Adrenal gland (tissue), 12 donors: Measurements from ENCODE around the gene CACNA1C. TPM values are rescaled to one million over a fixed set of nuclear protein-coding genes. Genes with fewer than 3 reads are reported as not detected.

ENCODE experiments used
- DNase-seq, 7 donors: peaks; one replicate each; pipeline ENCODE4 v3.0.0-alpha.2; 2019 to 2020
- H3K27ac ChIP-seq, 5 donors: fragments of 200-600 bp; sonication (generic) in 4 of 5; 1 replicate in 3 of 5; 2 replicates in 2 of 5; pipeline versions ENCODE4 v1.5.1 to v1.8.0; 2016 to 2020; ENCODE audit warnings: mild to moderate bottlenecking in 1 of 5
- H3K27me3 ChIP-seq: fragments of 200-600 bp; 2 replicates; pipeline ENCODE4 v1.8.0; 2021
- H3K36me3 ChIP-seq, 2 donors: fragments of 200-600 bp; replicated peaks in 1 of 2; 1 replicate in 1 of 2; 2 replicates in 1 of 2; pipeline versions ENCODE4 v1.5.1 to v1.8.0; 2018 to 2022
- H3K4me1 ChIP-seq, 2 donors: fragments of 200-600 bp; replicated peaks in 1 of 2; 1 replicate in 1 of 2; 2 replicates in 1 of 2; pipeline versions ENCODE4 v1.5.1 to v1.8.0; 2018 to 2021
- H3K4me3 ChIP-seq, 4 donors: fragments of 200-600 bp; sonication (generic) in 3 of 4; one replicate each; pipeline ENCODE4 v1.5.1; 2016 to 2018
- H3K9me3 ChIP-seq, 3 donors: fragments of 200-600 bp; sonication (generic) in 1 of 3; replicated peaks in 1 of 3; 1 replicate in 2 of 3; 2 replicates in 1 of 3; pipeline versions ENCODE4 v1.5.1 to v1.8.0; 2016 to 2021
- POLR2A ChIP-seq, 2 donors: fragments of 450-650 bp; IDR thresholded peaks; one replicate each; pipeline ENCODE4 v1.6.1; 2017; ENCODE audit warnings: antibody characterized with exemption in 2 of 2, mild to moderate bottlenecking in 2 of 2, moderate library complexity in 1 of 2
- WGBS, 4 donors: extraction: QIAGEN DNeasy Blood & Tissue Kit in 2 of 4; methylation state at CpG; one replicate each; pipeline versions ENCODE4 v1.1.5 to v1.1.7; 2013 to 2017; 5-methylcytosine and 5-hydroxymethylcytosine counted together
- intact Hi-C, 2 donors: fragments of 100-400 bp; cut with DNase I; formaldehyde crosslinking; loops; one replicate each; pipeline versions ENCODE4 v1.14.1 to v1.15.0; 2022 to 2023
- polyA plus RNA-seq, 3 donors: library from polyadenylated mRNA; stranded (reverse); fragments of 200-250 nt in 2 of 3; fragments of 350-450 nt in 1 of 3; fragmentation: Illumina TruSeq in 1 of 3; extraction: RNeasy Lipid Tissue Mini Kit (QIAGEN cat#74804) in 1 of 3; gene quantifications; one replicate each; pipeline ENCODE4 v1.2.3, GENCODE V29; 2013 to 2014
- total RNA-seq, 9 donors: library from RNA; depleted of rRNA in 4 of 9; stranded (reverse); fragments of >200 nt in 4 of 9; fragments of 120-200 nt in 1 of 9; fragmentation: NEBNext Ultra II Directional in 1 of 9; extraction: Animal tissue kit (Norgen Biotek cat#: 25700) in 1 of 9; gene quantifications; one replicate each; pipeline versions ENCODE4 v1.1.0 to v1.2.4, GENCODE V29; 2013 to 2023
- TF ChIP-seq, protein P1 (sequence below), 6 experiments: fragments of 450-650 bp in 4 of 6; fragments of 200-600 bp in 2 of 6; sonication (generic) in 1 of 6; IDR thresholded peaks; 1 replicate in 5 of 6; 2 replicates in 1 of 6; pipeline versions ENCODE4 v1.5.1 to v1.8.0; 2016 to 2021; ENCODE audit warnings: antibody characterized with exemption in 6 of 6, mild to moderate bottlenecking in 2 of 6, moderate library complexity in 1 of 6
- donor health status: healthy with polysubstance abuse.
- donor health status: Bipolar disorder and iron deficiency.
- donor health status: DM: yes; HTN: yes; CAD: no.
- donor health status: DM: no; HTN: no; CAD: no.
- donor health status: DM: no; HTN: no; CAD: no.
- donor health status: DM: yes; HTN: yes; CAD: no.

Gene CACNA1C
- total and polyA plus RNA-seq, 12 donors = 1.4 to 5.8 (median 3.5) TPM

DNA sequence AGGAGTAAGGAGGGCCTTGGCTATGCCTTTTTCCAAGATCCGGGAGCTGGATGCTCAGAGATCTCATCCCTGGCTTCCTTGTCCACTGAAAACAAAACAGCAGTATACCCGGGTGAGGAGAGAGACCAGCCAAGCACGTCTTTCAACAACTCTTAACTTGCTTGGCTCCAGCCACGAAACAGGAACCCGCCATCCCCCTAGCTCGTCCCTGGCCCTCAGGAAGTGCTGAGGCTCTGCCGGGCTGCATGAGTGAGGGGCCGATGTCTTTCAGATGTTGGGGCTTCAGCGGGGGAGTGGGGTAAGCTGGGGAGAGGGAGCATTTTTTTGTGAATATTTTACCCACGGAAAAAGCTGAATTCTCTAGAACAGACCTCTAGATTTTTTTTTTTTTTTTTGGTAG lies 231.1 kb downstream of the CACNA1C start:
- no peak for TF ChIP-seq POLR2A (IDR thresholded peaks at IDR 0.05)
- TF ChIP-seq, protein P1, sequence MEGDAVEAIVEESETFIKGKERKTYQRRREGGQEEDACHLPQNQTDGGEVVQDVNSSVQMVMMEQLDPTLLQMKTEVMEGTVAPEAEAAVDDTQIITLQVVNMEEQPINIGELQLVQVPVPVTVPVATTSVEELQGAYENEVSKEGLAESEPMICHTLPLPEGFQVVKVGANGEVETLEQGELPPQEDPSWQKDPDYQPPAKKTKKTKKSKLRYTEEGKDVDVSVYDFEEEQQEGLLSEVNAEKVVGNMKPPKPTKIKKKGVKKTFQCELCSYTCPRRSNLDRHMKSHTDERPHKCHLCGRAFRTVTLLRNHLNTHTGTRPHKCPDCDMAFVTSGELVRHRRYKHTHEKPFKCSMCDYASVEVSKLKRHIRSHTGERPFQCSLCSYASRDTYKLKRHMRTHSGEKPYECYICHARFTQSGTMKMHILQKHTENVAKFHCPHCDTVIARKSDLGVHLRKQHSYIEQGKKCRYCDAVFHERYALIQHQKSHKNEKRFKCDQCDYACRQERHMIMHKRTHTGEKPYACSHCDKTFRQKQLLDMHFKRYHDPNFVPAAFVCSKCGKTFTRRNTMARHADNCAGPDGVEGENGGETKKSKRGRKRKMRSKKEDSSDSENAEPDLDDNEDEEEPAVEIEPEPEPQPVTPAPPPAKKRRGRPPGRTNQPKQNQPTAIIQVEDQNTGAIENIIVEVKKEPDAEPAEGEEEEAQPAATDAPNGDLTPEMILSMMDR (IDR thresholded peaks at IDR 0.05) = no peak
- peak in 1 of 7 donors; percentile 61 for DNase-seq
- Histone ChIP-seq H3K36me3 (no peaks in the 10 kb centered on the region), H3K4me1 (peaks cover 0 to 10% of the 10 kb centered on the region in 2 donors), H3K9me3 (no peaks in the 10 kb centered on the region), H3K27ac (peak overlapping the region in 3 of 5 donors; percentile 6 to 68 (median 40)), H3K4me3 (no peak overlapping the region), H3K27me3 (no peaks in the 10 kb centered on the region)
- intact Hi-C loops = loop anchor here (10.0 kb wide), 1 partner anchor 229 kb away; the partner anchor contains the start of gene CACNA1C (in 2 of the 2)
- WGBS, 4 donors = 45 to 68% (median 53%) methylated on average over 10 of the region's 10 CpGs

DNA sequence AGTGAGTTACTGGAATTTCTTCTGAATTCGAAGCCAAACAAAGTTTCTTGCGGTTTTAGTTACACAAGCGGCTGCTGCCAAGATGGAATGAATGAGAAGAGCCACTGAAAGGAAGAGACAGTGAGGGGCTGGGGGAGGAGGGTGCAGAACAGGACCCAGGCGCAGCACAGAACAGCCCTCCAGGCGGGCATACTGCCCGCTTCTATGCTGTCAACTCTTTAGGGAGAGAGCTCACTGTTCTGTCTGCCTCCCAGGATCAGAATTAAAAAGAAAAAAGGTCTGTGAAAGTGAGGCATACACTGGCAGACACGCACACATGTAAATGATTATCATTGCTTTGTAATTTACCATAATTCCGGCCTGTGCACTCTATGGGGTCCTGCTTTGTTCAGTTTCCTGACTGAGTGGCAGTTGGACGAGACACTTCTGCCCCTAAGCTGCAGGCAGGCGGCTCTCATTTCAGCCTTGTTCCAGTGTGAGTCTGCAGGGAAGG lies 231.6 kb downstream of the CACNA1C start:
- Histone ChIP-seq H3K27ac (peak overlapping the region in 2 of 5 donors; percentile 44 to 57), H3K9me3 (no peaks in the 10 kb centered on the region), H3K36me3 (no peaks in the 10 kb centered on the region), H3K4me1 (peaks cover 0 to 10% of the 10 kb centered on the region in 2 donors), H3K27me3 (no peaks in the 10 kb centered on the region), H3K4me3 (no peak overlapping the region)
- WGBS, 4 donors = 53 to 65% (median 60%) methylated on average over 10 of the region's 10 CpGs
- intact Hi-C loops = loop anchor here (10.0 kb wide), 1 partner anchor 230 kb away; the partner anchor contains the start of gene CACNA1C (in 2 of the 2)
- no peak for TF ChIP-seq POLR2A (IDR thresholded peaks at IDR 0.05)
- TF ChIP-seq, protein P1 (IDR thresholded peaks at IDR 0.05) = no peak
- DNase-seq = peak in 1 of 7 donors; percentile 49

DNA sequence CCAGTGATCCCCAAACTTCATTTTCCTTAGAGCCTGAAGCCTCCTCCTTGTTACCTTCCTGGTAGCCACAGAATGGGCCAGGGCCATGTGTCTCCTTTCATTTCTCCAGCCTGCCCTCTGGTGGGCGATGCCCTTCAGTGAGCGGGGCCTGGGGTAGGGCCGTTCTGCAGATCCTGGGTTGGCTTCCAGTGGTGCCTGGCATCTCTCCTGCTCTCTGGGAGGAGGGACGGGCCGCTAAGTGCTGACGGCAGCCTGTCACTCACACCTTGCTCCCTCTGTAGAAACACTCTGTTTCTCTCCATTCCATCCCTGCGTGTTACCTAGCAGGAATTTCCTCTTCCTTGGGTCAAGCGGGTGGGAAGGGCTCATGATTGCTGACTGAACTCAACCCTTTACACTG lies 232.1 kb downstream of the CACNA1C start:
- intact Hi-C loops = loop anchor here (5.0 to 10.0 kb wide), 2 partner anchors 230 to 488 kb away; partner anchors contain the start of gene CACNA1C (in 2 of the 2)
- peak; percentile 53 to 83 (median 63) for DNase-seq
- no peak overlapping the region for H3K4me3 ChIP-seq
- H3K4me1 ChIP-seq = peaks cover 0 to 10% of the 10 kb centered on the region in 2 donors
- no peaks in the 10 kb centered on the region for H3K36me3 ChIP-seq
- peak overlapping the region in 1 of 5 donors; percentile 83 for H3K27ac ChIP-seq
- H3K27me3 ChIP-seq = no peaks in the 10 kb centered on the region
- WGBS, 4 donors = 54 to 75% (median 57%) methylated on average over 8 of the region's 8 CpGs
- TF ChIP-seq POLR2A (IDR thresholded peaks at IDR 0.05) = no peak
- TF ChIP-seq, protein P1 (IDR thresholded peaks at IDR 0.05) = peak; percentile 23 to 61 (median 48)
- H3K9me3 ChIP-seq = no peaks in the 10 kb centered on the region

DNA sequence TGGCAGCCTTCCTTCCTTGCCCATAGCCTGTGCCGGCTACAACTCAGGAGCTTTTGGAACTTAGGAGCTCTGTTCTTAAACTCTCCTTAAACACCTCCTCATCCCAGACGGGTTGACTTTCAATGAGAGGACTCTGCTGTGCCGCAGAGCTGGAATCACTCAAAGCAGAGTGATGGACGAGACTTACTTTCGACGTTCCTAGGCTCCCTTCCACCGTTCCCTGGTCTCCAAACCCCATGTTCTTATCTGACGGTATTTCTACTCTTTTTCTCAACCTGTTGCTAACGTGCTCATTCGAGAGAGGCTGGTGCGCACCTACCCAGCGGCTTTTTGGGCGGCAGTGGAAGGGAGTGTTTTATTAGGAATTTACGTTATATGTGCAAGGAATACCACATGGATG lies 232.7 kb downstream of the CACNA1C start:
- Histone ChIP-seq H3K27ac (peak overlapping the region in 1 of 5 donors; percentile 83), H3K4me1 (peaks cover 0 to 10% of the 10 kb centered on the region in 2 donors), H3K4me3 (no peak overlapping the region), H3K9me3 (no peaks in the 10 kb centered on the region), H3K27me3 (no peaks in the 10 kb centered on the region), H3K36me3 (no peaks in the 10 kb centered on the region)
- peak in 1 of 7 donors; percentile 15 for DNase-seq
- TF ChIP-seq POLR2A (IDR thresholded peaks at IDR 0.05) = no peak
- TF ChIP-seq, protein P1 (IDR thresholded peaks at IDR 0.05) = no peak
- intact Hi-C loops = loop anchor here (5.0 to 10.0 kb wide), 2 partner anchors 231 to 488 kb away; partner anchors contain the start of gene CACNA1C (in 2 of the 2)
- WGBS, 4 donors = 88 to 93% (median 91%) methylated on average over 14 of the region's 14 CpGs
